Kidney epithelial cell (primary cell): ENCODE measurements around the gene CPA4. TPM values are rescaled to one million over a fixed set of nuclear protein-coding genes. Genes with fewer than 3 reads are reported as not detected.

ENCODE experiments used
- DNase-seq: peaks from one replicate; pipeline ENCODE4 v3.0.0-alpha.2; 2010; ENCODE audit warnings: low read depth
- H3K27me3 ChIP-seq: 2 replicates; pipeline ENCODE4 v1.6.0; 2011; ENCODE audit warnings: low read length; ENCODE audit not compliant: control insufficient read depth, insufficient read depth
- H3K36me3 ChIP-seq: 2 replicates; pipeline ENCODE4 v1.5.1; 2011; ENCODE audit warnings: low read length; ENCODE audit not compliant: control insufficient read depth, insufficient read depth
- H3K4me3 ChIP-seq: 2 replicates; pipeline ENCODE4 v1.5.1; 2011; ENCODE audit warnings: low read depth, mild to moderate bottlenecking, control low read depth, low read length
- CTCF ChIP-seq: IDR thresholded peaks from 2 replicates; pipeline ENCODE4 v1.5.1; 2011; ENCODE audit warnings: mild to moderate bottlenecking, moderate library complexity, low read length, control low read depth, inconsistent platforms; ENCODE audit not compliant: insufficient read depth, poor library complexity, severe bottlenecking
- total RNA-seq: library from RNA; depleted of rRNA; stranded (reverse); fragments of >200 nt; gene quantifications from 2 replicates; pipeline ENCODE4 v1.2.3, GENCODE V29; 2015

The CPA4 gene
- total RNA-seq, 1 donor from 2014 or later, result 0.25 TPM

GRCh38 chr7:130358471-130358870 is 65.5 kb downstream of the CPA4 start:
- Histone ChIP-seq H3K36me3 (no peaks in the 10 kb centered on the region), H3K4me3 (no peak overlapping the region), H3K27me3 (no peaks in the 10 kb centered on the region)
- DNase-seq, result no peak
- TF ChIP-seq CTCF, result no peak

GRCh38 chr7:130359276-130359857 is 66.4 kb downstream of the CPA4 start:
- TF ChIP-seq CTCF, result no peak

GRCh38 chr7:130360518-130360917 is 67.6 kb downstream of the CPA4 start:
- Histone ChIP-seq H3K4me3 (no peak overlapping the region), H3K36me3 (no peaks in the 10 kb centered on the region), H3K27me3 (no peaks in the 10 kb centered on the region)
- DNase-seq, result no peak
- no peak for TF ChIP-seq CTCF

More at GRCh38 chr7:130359276-130359857, 66.4 kb downstream of the CPA4 start:
- Histone ChIP-seq H3K4me3 (no peak overlapping the region), H3K36me3 (no peaks in the 10 kb centered on the region), H3K27me3 (no peaks in the 10 kb centered on the region)
- no peak for DNase-seq

GRCh38 chr7:130361681-130362080 is 68.7 kb downstream of the CPA4 start:
- no peak for TF ChIP-seq CTCF
- no peak for DNase-seq
- Histone ChIP-seq H3K27me3 (no peaks in the 10 kb centered on the region), H3K36me3 (no peaks in the 10 kb centered on the region), H3K4me3 (no peak overlapping the region)

- H3K4me3 ChIP-seq, result no peak overlapping the region
- TF ChIP-seq CTCF, result no peak
- no peak for DNase-seq
Measured at GRCh38 chr7:130362251-130362816, 69.4 kb downstream of the CPA4 start.

More at GRCh38 chr7:130362251-130362816, 69.4 kb downstream of the CPA4 start:
- H3K27me3 ChIP-seq, result no peaks in the 10 kb centered on the region
- no peaks in the 10 kb centered on the region for H3K36me3 ChIP-seq
